Prostate gland (tissue), 2 donors: ENCODE results near the gene APBA1. TPM values are rescaled to one million over a fixed set of nuclear protein-coding genes. Genes with fewer than 3 reads are reported as not detected.

Experiments used
- DNase-seq: peaks from one replicate; pipeline ENCODE4 v3.0.0-alpha.2; 2019; ENCODE audit warnings: low spot score
- H3K27ac ChIP-seq, 2 donors: fragments of 200-600 bp; sonication (generic); 2 replicates each; pipeline ENCODE4 v1.5.1; 2017 to 2019
- H3K27me3 ChIP-seq: fragments of 200-600 bp; sonication (generic); replicated peaks from 2 replicates; pipeline ENCODE4 v1.5.1; 2019; ENCODE audit not compliant: insufficient read depth
- H3K36me3 ChIP-seq, 2 donors: fragments of 200-600 bp; sonication (generic); 1 replicate in 1 of 2; 2 replicates in 1 of 2; pipeline versions ENCODE4 v1.5.1 to v1.8.1; 2017 to 2019
- H3K4me1 ChIP-seq: fragments of 200-600 bp; sonication (generic); replicated peaks from 2 replicates; pipeline ENCODE4 v1.5.1; 2019
- H3K4me3 ChIP-seq, 2 donors: fragments of 200-600 bp; sonication (generic); 2 replicates each; pipeline ENCODE4 v1.5.1; 2017 to 2019
- H3K9me3 ChIP-seq: fragments of 200-600 bp; sonication (generic); 2 replicates; pipeline ENCODE4 v1.5.1; 2017
- POLR2A ChIP-seq: fragments of 450-650 bp; IDR thresholded peaks from one replicate; pipeline ENCODE4 v1.6.1; 2016; ENCODE audit warnings: antibody characterized with exemption, mild to moderate bottlenecking
- POLR2AphosphoS5 ChIP-seq: sonication (generic); formaldehyde crosslinking; IDR thresholded peaks from one replicate; pipeline ENCODE4 v1.6.1; 2017; ENCODE audit warnings: antibody characterized with exemption
- WGBS: methylation state at CpG from one replicate; pipeline ENCODE4 v1.1.5; 2018; 5-methylcytosine and 5-hydroxymethylcytosine counted together
- intact Hi-C: fragments of 100-400 bp; cut with DNase I; formaldehyde crosslinking; loops from one replicate; pipeline ENCODE4 v1.14.2; 2022
- total RNA-seq, 2 donors: library from RNA; depleted of rRNA; stranded (reverse); fragments of >200 nt; gene quantifications; one replicate each; pipeline ENCODE4 v1.1.0, GENCODE V29; 2016
- TF ChIP-seq, protein P1 (sequence below), 4 experiments: fragments of 200-600 bp in 2 of 4; fragments of 450-650 bp in 2 of 4; sonication (generic) in 2 of 4; IDR thresholded peaks; 1 replicate in 3 of 4; 2 replicates in 1 of 4; pipeline ENCODE4 v1.5.1; 2016 to 2019; ENCODE audit warnings: antibody characterized with exemption in 4 of 4, mild to moderate bottlenecking in 2 of 4, moderate library complexity in 2 of 4

Gene APBA1
- total RNA-seq, 2 donors from 2014 or later, result 2.2 to 7.5 TPM

DNA sequence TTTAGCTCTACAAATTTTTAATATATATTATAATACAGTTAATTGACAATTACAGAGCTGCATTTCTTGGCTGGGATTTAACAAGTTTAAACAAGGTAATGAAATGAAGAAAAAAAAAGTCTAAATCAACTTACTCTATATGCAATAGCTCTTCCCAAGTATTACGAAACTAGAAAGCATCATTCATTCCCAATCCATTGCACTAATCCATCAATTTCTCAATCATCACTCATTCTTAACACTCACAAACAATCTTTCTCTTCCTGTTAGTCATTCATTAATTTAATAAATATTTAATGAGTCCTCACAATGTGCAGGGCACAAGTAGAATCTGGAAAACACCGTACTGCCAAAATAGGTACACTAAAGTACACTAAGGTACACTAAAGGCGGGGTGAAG, 42.9 kb upstream of the APBA1 start:
- no peaks in the 10 kb centered on the region for H3K4me1 ChIP-seq
- no peak overlapping the region for H3K4me3 ChIP-seq
- intact Hi-C loops, result no loop called here
- no peak overlapping the region for H3K27ac ChIP-seq
- WGBS, result 87% methylated on average over 3 of the region's 3 CpGs
- no peaks in the 10 kb centered on the region for H3K36me3 ChIP-seq
- H3K9me3 ChIP-seq, result no peaks in the 10 kb centered on the region
- H3K27me3 ChIP-seq, result no peaks in the 10 kb centered on the region
- no peak for TF ChIP-seq POLR2A
- TF ChIP-seq, protein P1, sequence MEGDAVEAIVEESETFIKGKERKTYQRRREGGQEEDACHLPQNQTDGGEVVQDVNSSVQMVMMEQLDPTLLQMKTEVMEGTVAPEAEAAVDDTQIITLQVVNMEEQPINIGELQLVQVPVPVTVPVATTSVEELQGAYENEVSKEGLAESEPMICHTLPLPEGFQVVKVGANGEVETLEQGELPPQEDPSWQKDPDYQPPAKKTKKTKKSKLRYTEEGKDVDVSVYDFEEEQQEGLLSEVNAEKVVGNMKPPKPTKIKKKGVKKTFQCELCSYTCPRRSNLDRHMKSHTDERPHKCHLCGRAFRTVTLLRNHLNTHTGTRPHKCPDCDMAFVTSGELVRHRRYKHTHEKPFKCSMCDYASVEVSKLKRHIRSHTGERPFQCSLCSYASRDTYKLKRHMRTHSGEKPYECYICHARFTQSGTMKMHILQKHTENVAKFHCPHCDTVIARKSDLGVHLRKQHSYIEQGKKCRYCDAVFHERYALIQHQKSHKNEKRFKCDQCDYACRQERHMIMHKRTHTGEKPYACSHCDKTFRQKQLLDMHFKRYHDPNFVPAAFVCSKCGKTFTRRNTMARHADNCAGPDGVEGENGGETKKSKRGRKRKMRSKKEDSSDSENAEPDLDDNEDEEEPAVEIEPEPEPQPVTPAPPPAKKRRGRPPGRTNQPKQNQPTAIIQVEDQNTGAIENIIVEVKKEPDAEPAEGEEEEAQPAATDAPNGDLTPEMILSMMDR (IDR thresholded peaks at IDR 0.05), result no peak
- TF ChIP-seq POLR2AphosphoS5, result no peak
- no peak for DNase-seq

DNA sequence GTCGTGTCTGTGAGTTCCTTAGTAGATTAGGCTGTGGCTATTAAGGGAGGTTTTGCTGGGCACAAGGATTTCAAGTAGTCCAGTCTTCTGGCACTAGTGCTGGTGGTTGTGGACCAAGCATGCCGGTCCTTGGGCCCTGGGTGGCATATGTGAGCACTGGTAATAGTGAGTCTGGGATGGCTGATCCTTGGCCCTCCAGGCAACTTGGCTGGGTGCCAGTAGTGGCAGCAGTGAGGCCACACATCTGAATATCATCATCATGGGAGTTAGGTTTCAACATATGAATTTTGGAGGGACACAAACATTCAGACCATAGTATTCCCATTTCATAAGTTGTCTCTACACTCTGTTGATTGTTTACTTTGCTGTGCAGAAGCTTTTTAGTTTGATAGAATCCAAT, 25.3 kb upstream of the APBA1 start:
- Histone ChIP-seq H3K27ac (no peak overlapping the region), H3K36me3 (no peaks in the 10 kb centered on the region), H3K4me1 (no peaks in the 10 kb centered on the region), H3K4me3 (no peak overlapping the region), H3K27me3 (no peaks in the 10 kb centered on the region), H3K9me3 (no peaks in the 10 kb centered on the region)
- WGBS, result 85% methylated on average over 2 of the region's 2 CpGs
- no peak for DNase-seq
- TF ChIP-seq, protein P1 (IDR thresholded peaks at IDR 0.05), result no peak
- TF ChIP-seq POLR2AphosphoS5, result no peak
- no peak for TF ChIP-seq POLR2A
- intact Hi-C loops, result no loop called here

DNA sequence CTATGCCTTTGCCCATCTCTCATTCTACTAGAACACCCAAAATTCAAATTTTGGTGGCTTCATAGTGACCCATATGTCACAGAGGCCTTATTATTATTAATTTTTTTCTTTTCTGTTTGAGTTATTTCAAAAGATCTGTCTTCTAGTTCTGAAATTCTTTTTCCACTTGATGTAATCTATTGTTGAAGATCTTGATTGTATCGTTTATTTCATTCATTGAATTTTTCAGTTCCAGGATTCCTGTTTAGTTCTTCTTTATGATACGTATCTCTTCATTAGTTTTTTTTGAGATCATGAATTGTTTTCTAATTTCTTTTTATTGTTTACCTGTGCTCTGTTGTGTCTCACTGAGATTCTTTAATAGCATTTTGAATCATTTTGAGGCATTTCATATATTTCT, 24.6 kb upstream of the APBA1 start:
- Histone ChIP-seq H3K27me3 (no peaks in the 10 kb centered on the region), H3K9me3 (no peaks in the 10 kb centered on the region), H3K36me3 (no peaks in the 10 kb centered on the region), H3K4me3 (no peak overlapping the region), H3K27ac (no peak overlapping the region), H3K4me1 (no peaks in the 10 kb centered on the region)
- TF ChIP-seq POLR2AphosphoS5 (no peak), POLR2A (no peak)
- TF ChIP-seq, protein P1 (IDR thresholded peaks at IDR 0.05), result no peak
- no peak for DNase-seq
- intact Hi-C loops, result no loop called here
- WGBS, result 95% methylated on average over 2 of the region's 2 CpGs

DNA sequence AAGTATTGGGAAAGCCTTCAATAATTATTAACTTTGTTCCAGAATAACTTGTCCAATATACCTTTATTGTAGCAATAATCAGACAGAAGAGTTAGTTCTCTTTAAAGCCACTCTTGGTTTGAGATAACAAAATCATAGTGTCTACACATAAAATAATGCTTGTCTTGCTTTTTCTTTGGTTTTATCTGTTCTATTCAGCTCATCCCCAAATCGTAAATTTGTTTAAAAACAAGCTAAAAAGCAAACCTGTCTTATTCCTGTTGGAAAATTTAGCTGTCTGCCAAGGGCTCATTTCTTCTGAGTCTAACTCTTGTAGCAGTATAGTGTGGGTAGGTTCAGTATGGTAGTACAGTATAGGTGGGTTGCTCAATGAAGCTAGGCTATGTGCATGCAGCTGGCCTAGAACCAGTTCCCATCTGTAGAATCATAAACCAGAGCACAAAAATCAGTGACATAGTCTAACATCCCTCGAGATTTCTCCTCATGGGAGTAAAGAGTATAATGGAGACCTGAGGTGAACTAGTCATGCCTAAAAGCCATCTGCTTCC, 17.9 kb upstream of the APBA1 start:
- H3K9me3 ChIP-seq, result no peaks in the 10 kb centered on the region
- TF ChIP-seq POLR2AphosphoS5, result no peak
- no peak for TF ChIP-seq POLR2A
- TF ChIP-seq, protein P1 (IDR thresholded peaks at IDR 0.05), result no peak
- H3K27ac ChIP-seq, result no peak overlapping the region
- intact Hi-C loops, result no loop called here
- H3K4me3 ChIP-seq, result no peak overlapping the region
- H3K27me3 ChIP-seq, result no peaks in the 10 kb centered on the region
- no peak for DNase-seq
- H3K4me1 ChIP-seq, result no peaks in the 10 kb centered on the region
- H3K36me3 ChIP-seq, result no peaks in the 10 kb centered on the region
- WGBS, result 61% methylated on average over 2 of the region's 2 CpGs

DNA sequence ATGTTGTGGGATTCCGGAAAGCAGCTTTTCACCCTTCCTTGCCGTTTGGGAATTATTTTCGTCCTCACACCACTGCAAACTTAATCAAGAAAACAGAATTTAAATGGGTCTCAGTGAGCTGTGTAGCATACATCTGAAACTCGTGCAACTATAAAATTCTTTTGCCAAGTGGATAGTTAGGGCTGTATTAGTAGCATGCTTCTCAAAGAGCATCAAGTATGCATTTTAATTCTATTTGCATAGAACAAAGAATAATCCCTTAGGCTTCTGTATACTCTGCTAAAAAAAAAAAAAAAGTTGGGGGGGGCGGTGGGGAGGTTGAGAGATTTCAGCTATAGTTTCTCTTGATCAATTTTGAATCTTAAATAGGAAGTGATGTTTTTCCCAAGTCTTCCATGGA, 11.8 kb upstream of the APBA1 start:
- 69% methylated on average over 5 of the region's 5 CpGs for WGBS
- H3K9me3 ChIP-seq, result no peaks in the 10 kb centered on the region
- TF ChIP-seq, protein P1 (IDR thresholded peaks at IDR 0.05), result no peak
- no peak for TF ChIP-seq POLR2A
- no peak for TF ChIP-seq POLR2AphosphoS5

More for the DNA sequence above, 11.8 kb upstream of the APBA1 start:
- H3K36me3 ChIP-seq, result no peaks in the 10 kb centered on the region
- no peak overlapping the region for H3K4me3 ChIP-seq
- H3K27ac ChIP-seq, result no peak overlapping the region
- intact Hi-C loops, result no loop called here
- no peak for DNase-seq
- no peaks in the 10 kb centered on the region for H3K27me3 ChIP-seq
- H3K4me1 ChIP-seq, result no peaks in the 10 kb centered on the region
